Measurements from ENCODE around the gene CHRDL2. TPM values are rescaled to one million over a fixed set of nuclear protein-coding genes. Genes with fewer than 3 reads are reported as not detected.
"Not testable (repeated sequence)": the region's sequence is repeated elsewhere in the genome, so short reads cannot be mapped to it uniquely, and the experiment has no call there.

CHRDL2 gene
- total RNA-seq, 2 donors from 2014 or later, result 0.09 to 9.1 TPM

DNA sequence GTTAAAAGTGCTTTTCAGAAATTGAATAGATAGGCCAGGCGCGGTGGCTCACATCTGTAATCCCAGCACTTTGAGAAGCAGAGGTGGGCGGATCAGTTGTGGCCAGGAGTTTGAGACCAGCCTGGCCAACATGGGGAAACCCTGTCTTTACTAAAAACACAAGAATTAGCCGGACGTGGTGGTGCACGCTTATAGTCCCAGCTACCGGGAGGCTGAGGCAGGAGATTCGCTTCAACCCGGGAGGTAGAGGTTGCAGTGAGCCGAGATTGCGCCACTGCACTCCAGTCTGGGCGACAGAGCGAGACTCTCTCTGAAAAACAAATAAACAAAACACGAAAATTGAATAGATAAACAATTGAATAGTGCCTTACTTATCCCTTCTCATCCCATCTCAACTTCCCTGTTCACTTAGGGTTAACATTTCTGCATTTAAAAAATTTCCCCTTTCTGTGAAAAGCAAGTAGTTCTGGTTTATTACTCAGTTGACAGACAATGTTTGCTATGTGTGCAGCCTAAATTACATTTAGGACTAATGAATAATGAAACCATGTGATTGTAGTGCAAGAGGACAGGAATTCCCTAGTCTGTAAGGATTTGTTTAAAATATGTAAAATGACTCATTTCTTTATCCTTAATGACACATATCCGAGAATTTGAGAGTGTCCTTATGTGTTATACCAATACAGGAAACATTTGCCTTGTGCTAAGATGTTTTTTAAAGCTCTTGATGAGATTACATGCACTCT, 23.5 kb upstream of the CHRDL2 start:
- 76% methylated on average over 15 of the region's 15 CpGs for WGBS
- no peak for DNase-seq (ENCODE audit: low spot score)
- no peaks in the 10 kb centered on the region for H3K36me3 ChIP-seq
- no peak overlapping the region for H3K4me3 ChIP-seq
- no peaks in the 10 kb centered on the region for H3K9me3 ChIP-seq
- H3K27ac ChIP-seq, result no peak overlapping the region
- no peaks in the 10 kb centered on the region for H3K27me3 ChIP-seq (replicated peaks; ENCODE audit: insufficient read depth)
- no peaks in the 10 kb centered on the region for H3K4me1 ChIP-seq (replicated peaks)
- intact Hi-C loops (cut with DNase I), result no loop called here
- TF ChIP-seq POLR2AphosphoS5 (IDR thresholded peaks at IDR 0.05) (no peak), POLR2A (IDR thresholded peaks at IDR 0.05) (no peak)
- TF ChIP-seq, protein P1, sequence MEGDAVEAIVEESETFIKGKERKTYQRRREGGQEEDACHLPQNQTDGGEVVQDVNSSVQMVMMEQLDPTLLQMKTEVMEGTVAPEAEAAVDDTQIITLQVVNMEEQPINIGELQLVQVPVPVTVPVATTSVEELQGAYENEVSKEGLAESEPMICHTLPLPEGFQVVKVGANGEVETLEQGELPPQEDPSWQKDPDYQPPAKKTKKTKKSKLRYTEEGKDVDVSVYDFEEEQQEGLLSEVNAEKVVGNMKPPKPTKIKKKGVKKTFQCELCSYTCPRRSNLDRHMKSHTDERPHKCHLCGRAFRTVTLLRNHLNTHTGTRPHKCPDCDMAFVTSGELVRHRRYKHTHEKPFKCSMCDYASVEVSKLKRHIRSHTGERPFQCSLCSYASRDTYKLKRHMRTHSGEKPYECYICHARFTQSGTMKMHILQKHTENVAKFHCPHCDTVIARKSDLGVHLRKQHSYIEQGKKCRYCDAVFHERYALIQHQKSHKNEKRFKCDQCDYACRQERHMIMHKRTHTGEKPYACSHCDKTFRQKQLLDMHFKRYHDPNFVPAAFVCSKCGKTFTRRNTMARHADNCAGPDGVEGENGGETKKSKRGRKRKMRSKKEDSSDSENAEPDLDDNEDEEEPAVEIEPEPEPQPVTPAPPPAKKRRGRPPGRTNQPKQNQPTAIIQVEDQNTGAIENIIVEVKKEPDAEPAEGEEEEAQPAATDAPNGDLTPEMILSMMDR (IDR thresholded peaks at IDR 0.05), result no peak

DNA sequence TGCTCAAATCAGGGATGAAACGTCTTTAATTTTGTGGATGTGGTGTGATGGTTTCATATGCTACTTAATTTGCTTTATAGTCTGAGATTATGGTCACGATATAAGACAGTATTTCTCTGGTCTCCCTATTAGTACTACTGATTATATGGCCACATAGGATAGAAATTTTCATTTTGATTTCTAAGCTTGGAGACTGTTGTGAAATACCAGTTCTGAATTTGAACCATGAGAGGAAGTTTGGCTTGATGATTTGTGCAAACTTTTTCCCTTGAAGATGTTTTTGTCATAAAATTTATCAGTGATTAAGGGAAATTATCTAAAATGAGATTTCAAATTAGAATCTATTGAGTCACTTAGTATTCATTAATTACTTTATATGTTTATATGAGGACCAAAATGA, 20.1 kb upstream of the CHRDL2 start:
- 86% methylated on average over 2 of the region's 2 CpGs for WGBS

DNA sequence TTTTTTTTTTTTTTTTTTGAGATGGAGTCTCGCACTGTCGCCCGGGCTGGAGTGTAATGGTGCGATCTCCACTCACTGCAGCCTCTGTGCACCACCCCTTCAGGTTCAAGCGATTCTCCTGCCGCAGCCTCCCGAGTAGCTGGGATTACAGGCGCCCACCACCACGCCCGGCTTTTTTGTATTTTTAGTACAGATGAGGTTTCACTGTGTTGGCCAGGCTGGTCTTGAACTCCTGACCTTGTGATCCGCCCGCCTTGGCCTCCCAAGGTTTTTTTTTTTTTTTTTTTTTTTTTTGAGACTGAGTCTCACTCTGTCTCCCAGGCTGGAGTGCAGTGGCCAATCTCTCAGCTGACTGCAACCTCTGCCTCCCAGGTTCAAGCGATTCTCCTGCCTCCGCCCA, 19.4 kb upstream of the CHRDL2 start:
- intact Hi-C loops (cut with DNase I); H3K4me1 ChIP-seq (replicated peaks); H3K27ac ChIP-seq; DNase-seq (ENCODE audit: low spot score); H3K27me3 ChIP-seq (replicated peaks; ENCODE audit: insufficient read depth); H3K36me3 ChIP-seq; H3K4me3 ChIP-seq; H3K9me3 ChIP-seq: not testable (repeated sequence)
- 96% methylated on average over 14 of the region's 14 CpGs for WGBS

More for the DNA sequence above, 20.1 kb upstream of the CHRDL2 start:
- H3K4me1 ChIP-seq (replicated peaks), result no peaks in the 10 kb centered on the region
- intact Hi-C loops (cut with DNase I), result no loop called here
- no peaks in the 10 kb centered on the region for H3K9me3 ChIP-seq
- H3K27me3 ChIP-seq (replicated peaks; ENCODE audit: insufficient read depth), result no peaks in the 10 kb centered on the region
- H3K4me3 ChIP-seq, result no peak overlapping the region
- no peak overlapping the region for H3K27ac ChIP-seq
- no peak for TF ChIP-seq POLR2A (IDR thresholded peaks at IDR 0.05)
- no peak for TF ChIP-seq POLR2AphosphoS5 (IDR thresholded peaks at IDR 0.05)
- TF ChIP-seq, protein P1 (IDR thresholded peaks at IDR 0.05), result no peak
- H3K36me3 ChIP-seq, result no peaks in the 10 kb centered on the region
- no peak for DNase-seq (ENCODE audit: low spot score)

DNA sequence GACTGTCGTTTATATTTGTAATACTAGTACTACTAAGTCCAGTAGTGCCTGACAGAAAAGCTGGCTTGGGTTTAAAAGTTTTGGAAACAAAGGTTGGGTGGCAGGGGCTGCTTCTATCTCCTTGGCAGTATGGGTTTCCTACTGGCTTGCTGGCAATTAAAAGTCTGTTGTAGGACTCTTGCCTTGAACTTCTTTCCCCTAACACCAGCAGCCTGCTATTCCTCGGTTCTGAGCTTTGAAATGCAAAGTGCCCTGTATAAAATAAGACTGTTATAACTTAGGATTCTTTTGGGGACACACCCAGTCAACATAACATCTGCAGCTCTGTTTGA, 18.7 kb upstream of the CHRDL2 start:
- Histone ChIP-seq H3K4me3 (peak overlapping the region; percentile 86 to 96), H3K9me3 (no peaks in the 10 kb centered on the region), H3K27me3 (replicated peaks; ENCODE audit: insufficient read depth) (no peaks in the 10 kb centered on the region), H3K4me1 (replicated peaks) (no peaks in the 10 kb centered on the region), H3K27ac (no peak overlapping the region), H3K36me3 (no peaks in the 10 kb centered on the region)
- TF ChIP-seq POLR2AphosphoS5 (IDR thresholded peaks at IDR 0.05), result no peak
- TF ChIP-seq POLR2A (IDR thresholded peaks at IDR 0.05), result no peak
- TF ChIP-seq, protein P1 (IDR thresholded peaks at IDR 0.05), result no peak
- 7% methylated on average over 2 of the region's 2 CpGs for whole genome bisulfite sequencing
- intact Hi-C loops (cut with DNase I), result no loop called here
- no peak for DNase-seq (ENCODE audit: low spot score)

DNA sequence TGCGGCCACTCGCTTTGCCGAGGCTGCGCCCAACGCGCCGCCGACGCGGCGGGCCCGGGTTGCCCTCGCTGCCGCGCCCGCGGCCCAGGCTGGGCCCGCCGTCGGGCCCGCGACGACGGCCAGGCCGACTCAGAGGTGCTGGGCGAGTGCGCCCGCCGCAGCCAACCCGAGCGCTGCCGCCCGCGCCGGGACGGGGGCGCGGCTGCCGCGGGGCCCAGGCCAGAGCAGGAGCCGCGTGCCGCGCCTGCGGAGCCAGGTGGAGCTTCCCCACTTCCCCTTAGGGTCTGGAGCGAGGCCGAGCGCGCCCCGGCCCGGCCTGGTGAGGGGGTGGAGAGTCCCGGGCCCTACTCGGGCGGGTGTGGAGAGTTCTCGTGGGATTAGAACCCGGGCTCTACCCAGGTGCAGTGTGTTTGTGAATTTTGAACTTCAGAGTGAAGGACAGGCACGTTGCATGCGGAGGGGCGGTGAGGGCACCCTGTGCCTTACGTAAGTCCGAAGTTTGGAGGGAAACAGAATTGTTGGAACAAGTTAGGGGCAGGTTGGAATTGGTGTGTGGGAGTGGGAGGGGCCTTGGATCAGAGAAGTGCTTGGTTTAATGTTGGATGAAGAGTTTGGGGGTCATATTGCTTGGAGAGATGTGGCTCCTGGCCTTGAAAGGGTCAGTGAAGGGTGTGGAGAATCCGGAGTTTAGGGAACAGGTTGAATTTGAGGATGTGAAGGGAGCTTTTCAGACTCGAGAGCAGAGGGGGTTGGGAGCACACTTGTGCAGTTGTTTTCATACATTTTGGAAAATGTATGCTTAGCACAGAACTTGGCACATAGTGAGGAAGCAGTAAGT, 18.1 kb upstream of the CHRDL2 start:
- TF ChIP-seq, protein P1 (IDR thresholded peaks at IDR 0.05), result no peak
- TF ChIP-seq POLR2A (IDR thresholded peaks at IDR 0.05) (no peak), POLR2AphosphoS5 (IDR thresholded peaks at IDR 0.05) (no peak)
- H3K9me3 ChIP-seq, result no peaks in the 10 kb centered on the region
- peak overlapping the region; percentile 92 to 94 for H3K27ac ChIP-seq
- H3K36me3 ChIP-seq, result no peaks in the 10 kb centered on the region
- intact Hi-C loops (cut with DNase I), result no loop called here
- WGBS, result 0% methylated on average over 35 of the region's 63 CpGs
- no peaks in the 10 kb centered on the region for H3K27me3 ChIP-seq (replicated peaks; ENCODE audit: insufficient read depth)
- H3K4me1 ChIP-seq (replicated peaks), result no peaks in the 10 kb centered on the region
- peak overlapping the region; percentile 86 to 96 for H3K4me3 ChIP-seq
- peak; percentile 27 for DNase-seq (ENCODE audit: low spot score)
